WTC11 (cell line): ENCODE data around the gene NHLRC2. TPM values are rescaled to one million over a fixed set of nuclear protein-coding genes. Genes with fewer than 3 reads are reported as not detected.

Experiments
- ATAC-seq: fragments of 200-7000 bp; cut with Tn5 transposase; 2 replicates; pipeline ENCODE4 v1.10.0; 2021; ENCODE audit warnings: mild to moderate bottlenecking, moderate library complexity
- CTCF ChIA-PET: fragments of 300-600 bp; sonication (Branson Sonifier 250); formaldehyde crosslinking; loops from one replicate; lab custom pipeline; 2021; ENCODE audit warnings: antibody characterized with exemption; lab: Charles Lee
- POLR2A ChIA-PET: fragments of 350-600 bp; sonication (Branson Sonifier 250); formaldehyde crosslinking; loops from one replicate; lab custom pipeline; 2021; ENCODE audit warnings: antibody characterized with exemption; lab: Charles Lee
- DNase-seq: peaks from one replicate; pipeline ENCODE4 v3.0.0; 2021; ENCODE audit warnings: low spot score
- H3K27ac Mint-ChIP-seq: 2 replicates; pipeline ENCODE4 v1.8.0; 2021; ENCODE audit warnings: mixed read lengths
- H3K27me3 Mint-ChIP-seq: 2 replicates; pipeline ENCODE4 v1.8.0; 2021; ENCODE audit warnings: low read depth, mild to moderate bottlenecking, moderate library complexity, mixed read lengths
- H3K36me3 Mint-ChIP-seq: 2 replicates; pipeline ENCODE4 v1.8.0; 2021; ENCODE audit warnings: mixed read lengths
- H3K4me1 Mint-ChIP-seq: 2 replicates; pipeline ENCODE4 v1.8.0; 2022; ENCODE audit warnings: mixed read lengths
- H3K4me3 Mint-ChIP-seq: 2 replicates; pipeline ENCODE4 v1.8.0; 2021; ENCODE audit warnings: mild to moderate bottlenecking, moderate library complexity, mixed read lengths
- H3K9me3 Mint-ChIP-seq: 2 replicates; pipeline ENCODE4 v1.8.0; 2021; ENCODE audit warnings: mixed read lengths
- EMX1 ChIP-seq: fragments of 250-450 bp; sonication (Bioruptor Pico); IDR thresholded peaks from 2 replicates; pipeline ENCODE4 v1.8.0; 2021; ENCODE audit warnings: mild to moderate bottlenecking
- FOXK1 ChIP-seq: sonication (generic); formaldehyde crosslinking; IDR thresholded peaks from 2 replicates; pipeline ENCODE4 v1.8.0; 2022; ENCODE audit warnings: mild to moderate bottlenecking, moderate library complexity, missing genetic modification reagents
- HMGA2 ChIP-seq: fragments of 250-450 bp; sonication (Bioruptor Pico); IDR thresholded peaks from 2 replicates; pipeline ENCODE4 v1.4.0; 2021; ENCODE audit warnings: mild to moderate bottlenecking, moderate library complexity
- JAZF1 ChIP-seq: fragments of 250-450 bp; sonication (Bioruptor Pico); IDR thresholded peaks from 2 replicates; pipeline ENCODE4 v1.9.0; 2021; ENCODE audit warnings: moderate library complexity, mild to moderate bottlenecking, inconsistent platforms
- NFATC4 ChIP-seq: fragments of 250-450 bp; sonication (Bioruptor Pico); IDR thresholded peaks from 2 replicates; pipeline ENCODE4 v1.9.0; 2021; ENCODE audit warnings: mild to moderate bottlenecking
- NR2C2 ChIP-seq: sonication (generic); formaldehyde crosslinking; IDR thresholded peaks from 2 replicates; pipeline ENCODE4 v1.8.0; 2022; ENCODE audit warnings: mild to moderate bottlenecking, missing genetic modification reagents
- NR3C1 ChIP-seq: sonication (generic); formaldehyde crosslinking; conservative IDR thresholded peaks from 2 replicates; pipeline ENCODE4 v1.8.1; 2023; ENCODE audit warnings: low read depth, mild to moderate bottlenecking, missing genetic modification reagents
- OVOL2 ChIP-seq: fragments of 250-450 bp; sonication (Bioruptor Pico); IDR thresholded peaks from 2 replicates; pipeline ENCODE4 v1.9.0; 2021; ENCODE audit warnings: mild to moderate bottlenecking, borderline replicate concordance
- RORB ChIP-seq: fragments of 250-450 bp; sonication (Bioruptor Pico); IDR thresholded peaks from 2 replicates; pipeline ENCODE4 v1.9.0; 2021; ENCODE audit warnings: mild to moderate bottlenecking
- SMAD4 ChIP-seq: sonication (generic); formaldehyde crosslinking; IDR thresholded peaks from 2 replicates; pipeline ENCODE4 v1.8.0; 2022; ENCODE audit warnings: mild to moderate bottlenecking, missing genetic modification reagents
- ZNF317 ChIP-seq: sonication (generic); formaldehyde crosslinking; IDR thresholded peaks from 2 replicates; pipeline ENCODE4 v1.8.1; 2023; ENCODE audit warnings: low read depth, mild to moderate bottlenecking, moderate library complexity, missing genetic modification reagents, borderline replicate concordance
- total RNA-seq: library from RNA; stranded (reverse); gene quantifications from 3 replicates; pipeline ENCODE4 v1.2.3, GENCODE V29; 2021
- TF ChIP-seq, protein P1 (sequence below): sonication (generic); formaldehyde crosslinking; IDR thresholded peaks from 2 replicates; pipeline ENCODE4 v1.8.0; 2023; ENCODE audit warnings: missing genetic modification reagents, mild to moderate bottlenecking, borderline replicate concordance
- TF ChIP-seq, protein P2 (sequence below): sonication (generic); formaldehyde crosslinking; IDR thresholded peaks from 2 replicates; pipeline ENCODE4 v1.8.1; 2023; ENCODE audit warnings: mild to moderate bottlenecking, missing genetic modification reagents
- TF ChIP-seq, protein P3 (sequence below): fragments of 250-450 bp; sonication (Bioruptor Pico); conservative IDR thresholded peaks from 2 replicates; pipeline ENCODE4 v1.9.0; 2021; ENCODE audit warnings: mild to moderate bottlenecking
- TF ChIP-seq, protein P4 (sequence below): sonication (generic); formaldehyde crosslinking; IDR thresholded peaks from 2 replicates; pipeline ENCODE4 v1.8.1; 2022; ENCODE audit warnings: missing genetic modification reagents, borderline replicate concordance
- TF ChIP-seq, protein P5 (sequence below): fragments of 200-600 bp; IDR thresholded peaks from 2 replicates; pipeline ENCODE4 v1.8.0; 2022; ENCODE audit warnings: antibody characterized with exemption
- TF ChIP-seq, protein P6 (sequence below): sonication (generic); formaldehyde crosslinking; IDR thresholded peaks from 2 replicates; pipeline ENCODE4 v1.8.1; 2023; ENCODE audit warnings: mild to moderate bottlenecking, missing genetic modification reagents
- TF ChIP-seq, protein P7 (sequence below): sonication (generic); formaldehyde crosslinking; IDR thresholded peaks from 2 replicates; pipeline ENCODE4 v1.8.1; 2022; ENCODE audit warnings: mild to moderate bottlenecking, moderate library complexity, missing genetic modification reagents
- TF ChIP-seq, protein P8 (sequence below): fragments of 250-450 bp; sonication (Bioruptor Pico); IDR thresholded peaks from 2 replicates; pipeline ENCODE4 v2.1.2; 2022; ENCODE audit warnings: mild to moderate bottlenecking, moderate library complexity

Gene NHLRC2
- total RNA-seq, 1 experiment from 2014 or later = 37.9 TPM

DNA sequence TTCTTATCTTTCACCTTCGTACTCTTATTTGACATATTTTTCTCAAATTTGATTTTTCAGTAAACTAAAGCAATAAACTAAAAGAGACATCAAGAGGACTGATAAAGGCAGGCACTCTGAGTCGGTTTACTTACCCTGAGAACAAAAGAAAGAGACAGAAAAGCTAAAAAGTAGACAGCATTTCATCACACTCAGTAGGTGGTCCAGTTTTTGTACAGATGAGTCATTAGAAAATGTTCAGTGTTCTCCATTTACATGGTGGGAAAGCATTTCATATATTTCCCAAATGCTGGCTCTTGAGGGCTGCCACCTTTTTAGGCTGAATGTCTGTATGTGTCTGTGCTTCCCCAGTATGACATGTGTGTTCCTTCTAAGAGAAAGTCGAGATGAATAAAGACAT lies 52.7 kb downstream of the NHLRC2 start (continued):
- TF ChIP-seq, protein P1, sequence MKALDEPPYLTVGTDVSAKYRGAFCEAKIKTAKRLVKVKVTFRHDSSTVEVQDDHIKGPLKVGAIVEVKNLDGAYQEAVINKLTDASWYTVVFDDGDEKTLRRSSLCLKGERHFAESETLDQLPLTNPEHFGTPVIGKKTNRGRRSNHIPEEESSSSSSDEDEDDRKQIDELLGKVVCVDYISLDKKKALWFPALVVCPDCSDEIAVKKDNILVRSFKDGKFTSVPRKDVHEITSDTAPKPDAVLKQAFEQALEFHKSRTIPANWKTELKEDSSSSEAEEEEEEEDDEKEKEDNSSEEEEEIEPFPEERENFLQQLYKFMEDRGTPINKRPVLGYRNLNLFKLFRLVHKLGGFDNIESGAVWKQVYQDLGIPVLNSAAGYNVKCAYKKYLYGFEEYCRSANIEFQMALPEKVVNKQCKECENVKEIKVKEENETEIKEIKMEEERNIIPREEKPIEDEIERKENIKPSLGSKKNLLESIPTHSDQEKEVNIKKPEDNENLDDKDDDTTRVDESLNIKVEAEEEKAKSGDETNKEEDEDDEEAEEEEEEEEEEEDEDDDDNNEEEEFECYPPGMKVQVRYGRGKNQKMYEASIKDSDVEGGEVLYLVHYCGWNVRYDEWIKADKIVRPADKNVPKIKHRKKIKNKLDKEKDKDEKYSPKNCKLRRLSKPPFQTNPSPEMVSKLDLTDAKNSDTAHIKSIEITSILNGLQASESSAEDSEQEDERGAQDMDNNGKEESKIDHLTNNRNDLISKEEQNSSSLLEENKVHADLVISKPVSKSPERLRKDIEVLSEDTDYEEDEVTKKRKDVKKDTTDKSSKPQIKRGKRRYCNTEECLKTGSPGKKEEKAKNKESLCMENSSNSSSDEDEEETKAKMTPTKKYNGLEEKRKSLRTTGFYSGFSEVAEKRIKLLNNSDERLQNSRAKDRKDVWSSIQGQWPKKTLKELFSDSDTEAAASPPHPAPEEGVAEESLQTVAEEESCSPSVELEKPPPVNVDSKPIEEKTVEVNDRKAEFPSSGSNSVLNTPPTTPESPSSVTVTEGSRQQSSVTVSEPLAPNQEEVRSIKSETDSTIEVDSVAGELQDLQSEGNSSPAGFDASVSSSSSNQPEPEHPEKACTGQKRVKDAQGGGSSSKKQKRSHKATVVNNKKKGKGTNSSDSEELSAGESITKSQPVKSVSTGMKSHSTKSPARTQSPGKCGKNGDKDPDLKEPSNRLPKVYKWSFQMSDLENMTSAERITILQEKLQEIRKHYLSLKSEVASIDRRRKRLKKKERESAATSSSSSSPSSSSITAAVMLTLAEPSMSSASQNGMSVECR = no peak
- TF ChIP-seq ZNF317 (CRISPR knock-in tag) (no peak), EMX1 (CRISPR knock-in tag) (no peak)
- TF ChIP-seq, protein P2, sequence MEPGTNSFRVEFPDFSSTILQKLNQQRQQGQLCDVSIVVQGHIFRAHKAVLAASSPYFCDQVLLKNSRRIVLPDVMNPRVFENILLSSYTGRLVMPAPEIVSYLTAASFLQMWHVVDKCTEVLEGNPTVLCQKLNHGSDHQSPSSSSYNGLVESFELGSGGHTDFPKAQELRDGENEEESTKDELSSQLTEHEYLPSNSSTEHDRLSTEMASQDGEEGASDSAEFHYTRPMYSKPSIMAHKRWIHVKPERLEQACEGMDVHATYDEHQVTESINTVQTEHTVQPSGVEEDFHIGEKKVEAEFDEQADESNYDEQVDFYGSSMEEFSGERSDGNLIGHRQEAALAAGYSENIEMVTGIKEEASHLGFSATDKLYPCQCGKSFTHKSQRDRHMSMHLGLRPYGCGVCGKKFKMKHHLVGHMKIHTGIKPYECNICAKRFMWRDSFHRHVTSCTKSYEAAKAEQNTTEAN (CRISPR knock-in tag) = no peak
- TF ChIP-seq, protein P3, sequence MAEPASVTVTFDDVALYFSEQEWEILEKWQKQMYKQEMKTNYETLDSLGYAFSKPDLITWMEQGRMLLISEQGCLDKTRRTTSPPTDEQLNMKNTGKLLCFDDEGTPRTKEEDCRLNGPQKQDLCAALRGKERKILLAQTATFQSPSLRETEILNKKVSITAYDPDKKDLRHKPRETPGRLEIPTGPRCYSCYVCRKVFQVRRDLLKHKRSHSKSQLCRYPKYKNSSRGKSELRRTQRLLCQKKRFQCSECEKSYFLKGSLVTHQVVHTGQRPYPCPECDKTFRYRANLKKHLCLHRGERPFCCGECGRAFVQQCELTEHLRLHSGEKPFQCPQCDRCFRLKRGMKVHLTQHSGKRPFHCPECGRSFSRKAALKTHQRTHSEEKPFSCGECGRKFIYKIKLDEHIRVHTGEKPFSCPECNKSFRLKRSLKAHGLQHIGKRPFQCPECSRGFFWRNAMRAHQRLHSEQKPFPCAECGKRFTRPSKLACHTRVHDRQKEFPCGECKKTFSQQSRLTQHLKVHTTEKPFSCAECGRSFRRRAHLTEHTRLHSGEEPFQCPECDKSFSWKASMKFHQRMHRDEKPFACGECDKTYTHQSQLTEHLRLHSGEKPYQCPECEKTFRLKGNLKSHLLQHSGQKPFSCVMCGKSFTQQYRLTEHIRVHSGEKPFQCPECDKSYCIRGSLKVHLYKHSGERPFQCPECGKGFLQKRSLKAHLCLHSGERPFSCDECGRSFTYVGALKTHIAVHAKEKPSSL (CRISPR knock-in tag) = no peak

DNA sequence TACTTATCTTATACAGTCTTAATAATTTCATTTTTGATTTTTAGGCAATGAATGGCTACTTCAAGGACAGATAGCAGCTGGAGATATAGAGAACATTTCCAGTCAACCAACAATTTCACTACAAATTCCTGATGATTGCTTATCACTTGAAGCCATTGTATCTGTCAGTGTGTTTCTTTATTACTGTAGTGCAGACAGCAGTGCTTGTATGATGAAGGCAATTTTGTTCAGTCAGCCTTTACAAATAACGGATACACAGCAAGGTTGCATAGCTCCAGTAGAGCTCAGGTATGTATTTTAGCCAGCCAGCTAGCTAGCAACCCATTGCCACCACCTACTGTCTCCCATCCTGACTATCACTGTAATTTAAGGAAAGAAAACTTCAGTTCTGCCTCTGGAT lies 53.8 kb downstream of the NHLRC2 start:
- CTCF ChIA-PET = no interaction called here
- DNase-seq = no peak
- no peak overlapping the region for H3K4me3 Mint-ChIP-seq
- no peaks in the 10 kb centered on the region for H3K4me1 Mint-ChIP-seq
- TF ChIP-seq, protein P4, sequence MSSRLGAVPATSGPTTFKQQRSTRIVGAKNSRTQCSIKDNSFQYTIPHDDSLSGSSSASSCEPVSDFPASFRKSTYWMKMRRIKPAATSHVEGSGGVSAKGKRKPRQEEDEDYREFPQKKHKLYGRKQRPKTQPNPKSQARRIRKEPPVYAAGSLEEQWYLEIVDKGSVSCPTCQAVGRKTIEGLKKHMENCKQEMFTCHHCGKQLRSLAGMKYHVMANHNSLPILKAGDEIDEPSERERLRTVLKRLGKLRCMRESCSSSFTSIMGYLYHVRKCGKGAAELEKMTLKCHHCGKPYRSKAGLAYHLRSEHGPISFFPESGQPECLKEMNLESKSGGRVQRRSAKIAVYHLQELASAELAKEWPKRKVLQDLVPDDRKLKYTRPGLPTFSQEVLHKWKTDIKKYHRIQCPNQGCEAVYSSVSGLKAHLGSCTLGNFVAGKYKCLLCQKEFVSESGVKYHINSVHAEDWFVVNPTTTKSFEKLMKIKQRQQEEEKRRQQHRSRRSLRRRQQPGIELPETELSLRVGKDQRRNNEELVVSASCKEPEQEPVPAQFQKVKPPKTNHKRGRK = no peak
- TF ChIP-seq NR3C1 (CRISPR knock-in tag) (no peak), HMGA2 (CRISPR knock-in tag) (no peak), OVOL2 (CRISPR knock-in tag) (no peak), NR2C2 (CRISPR knock-in tag) (no peak)
- no peak overlapping the region for H3K27ac Mint-ChIP-seq
- H3K27me3 Mint-ChIP-seq = no peaks in the 10 kb centered on the region
- POLR2A ChIA-PET = no interaction called here
- H3K9me3 Mint-ChIP-seq = no peaks in the 10 kb centered on the region
- H3K36me3 Mint-ChIP-seq = peaks cover 34% of the 10 kb centered on the region
- no peak for ATAC-seq

DNA sequence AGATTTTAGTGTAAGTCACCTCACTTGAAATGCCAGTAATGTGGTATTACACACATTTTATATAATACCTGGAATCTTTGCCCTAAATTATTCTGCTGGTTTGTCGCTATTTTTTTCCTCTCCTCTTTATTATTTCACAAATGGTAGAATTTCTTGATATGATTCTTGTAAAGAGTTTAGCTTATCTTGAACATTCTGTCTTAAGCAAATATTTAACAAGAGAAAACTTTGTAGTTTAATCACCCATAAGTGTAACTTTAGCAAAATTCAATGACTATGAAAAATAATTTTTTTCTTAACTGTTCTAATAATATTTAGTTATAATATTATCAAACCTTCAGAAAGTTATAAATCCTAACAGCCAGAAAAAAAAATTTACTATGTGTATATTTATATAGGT lies 56.7 kb downstream of the NHLRC2 start:
- Mint-ChIP-seq H3K9me3 (no peaks in the 10 kb centered on the region), H3K36me3 (peaks cover 10% of the 10 kb centered on the region)
- no peak for DNase-seq
- POLR2A ChIA-PET = no interaction called here
- no peak for TF ChIP-seq SMAD4 (CRISPR knock-in tag)
- no peak for TF ChIP-seq NR3C1 (CRISPR knock-in tag)
- no peak for TF ChIP-seq RORB (CRISPR knock-in tag)
- no peak for TF ChIP-seq JAZF1 (CRISPR knock-in tag)
- TF ChIP-seq, protein P5, sequence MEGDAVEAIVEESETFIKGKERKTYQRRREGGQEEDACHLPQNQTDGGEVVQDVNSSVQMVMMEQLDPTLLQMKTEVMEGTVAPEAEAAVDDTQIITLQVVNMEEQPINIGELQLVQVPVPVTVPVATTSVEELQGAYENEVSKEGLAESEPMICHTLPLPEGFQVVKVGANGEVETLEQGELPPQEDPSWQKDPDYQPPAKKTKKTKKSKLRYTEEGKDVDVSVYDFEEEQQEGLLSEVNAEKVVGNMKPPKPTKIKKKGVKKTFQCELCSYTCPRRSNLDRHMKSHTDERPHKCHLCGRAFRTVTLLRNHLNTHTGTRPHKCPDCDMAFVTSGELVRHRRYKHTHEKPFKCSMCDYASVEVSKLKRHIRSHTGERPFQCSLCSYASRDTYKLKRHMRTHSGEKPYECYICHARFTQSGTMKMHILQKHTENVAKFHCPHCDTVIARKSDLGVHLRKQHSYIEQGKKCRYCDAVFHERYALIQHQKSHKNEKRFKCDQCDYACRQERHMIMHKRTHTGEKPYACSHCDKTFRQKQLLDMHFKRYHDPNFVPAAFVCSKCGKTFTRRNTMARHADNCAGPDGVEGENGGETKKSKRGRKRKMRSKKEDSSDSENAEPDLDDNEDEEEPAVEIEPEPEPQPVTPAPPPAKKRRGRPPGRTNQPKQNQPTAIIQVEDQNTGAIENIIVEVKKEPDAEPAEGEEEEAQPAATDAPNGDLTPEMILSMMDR = no peak
- TF ChIP-seq, protein P6, sequence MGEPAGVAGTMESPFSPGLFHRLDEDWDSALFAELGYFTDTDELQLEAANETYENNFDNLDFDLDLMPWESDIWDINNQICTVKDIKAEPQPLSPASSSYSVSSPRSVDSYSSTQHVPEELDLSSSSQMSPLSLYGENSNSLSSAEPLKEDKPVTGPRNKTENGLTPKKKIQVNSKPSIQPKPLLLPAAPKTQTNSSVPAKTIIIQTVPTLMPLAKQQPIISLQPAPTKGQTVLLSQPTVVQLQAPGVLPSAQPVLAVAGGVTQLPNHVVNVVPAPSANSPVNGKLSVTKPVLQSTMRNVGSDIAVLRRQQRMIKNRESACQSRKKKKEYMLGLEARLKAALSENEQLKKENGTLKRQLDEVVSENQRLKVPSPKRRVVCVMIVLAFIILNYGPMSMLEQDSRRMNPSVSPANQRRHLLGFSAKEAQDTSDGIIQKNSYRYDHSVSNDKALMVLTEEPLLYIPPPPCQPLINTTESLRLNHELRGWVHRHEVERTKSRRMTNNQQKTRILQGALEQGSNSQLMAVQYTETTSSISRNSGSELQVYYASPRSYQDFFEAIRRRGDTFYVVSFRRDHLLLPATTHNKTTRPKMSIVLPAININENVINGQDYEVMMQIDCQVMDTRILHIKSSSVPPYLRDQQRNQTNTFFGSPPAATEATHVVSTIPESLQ = no peak
- TF ChIP-seq FOXK1 = no peak
- TF ChIP-seq, protein P7, sequence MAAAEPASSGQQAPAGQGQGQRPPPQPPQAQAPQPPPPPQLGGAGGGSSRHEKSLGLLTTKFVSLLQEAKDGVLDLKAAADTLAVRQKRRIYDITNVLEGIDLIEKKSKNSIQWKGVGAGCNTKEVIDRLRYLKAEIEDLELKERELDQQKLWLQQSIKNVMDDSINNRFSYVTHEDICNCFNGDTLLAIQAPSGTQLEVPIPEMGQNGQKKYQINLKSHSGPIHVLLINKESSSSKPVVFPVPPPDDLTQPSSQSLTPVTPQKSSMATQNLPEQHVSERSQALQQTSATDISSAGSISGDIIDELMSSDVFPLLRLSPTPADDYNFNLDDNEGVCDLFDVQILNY = no peak
- TF ChIP-seq, protein P8, sequence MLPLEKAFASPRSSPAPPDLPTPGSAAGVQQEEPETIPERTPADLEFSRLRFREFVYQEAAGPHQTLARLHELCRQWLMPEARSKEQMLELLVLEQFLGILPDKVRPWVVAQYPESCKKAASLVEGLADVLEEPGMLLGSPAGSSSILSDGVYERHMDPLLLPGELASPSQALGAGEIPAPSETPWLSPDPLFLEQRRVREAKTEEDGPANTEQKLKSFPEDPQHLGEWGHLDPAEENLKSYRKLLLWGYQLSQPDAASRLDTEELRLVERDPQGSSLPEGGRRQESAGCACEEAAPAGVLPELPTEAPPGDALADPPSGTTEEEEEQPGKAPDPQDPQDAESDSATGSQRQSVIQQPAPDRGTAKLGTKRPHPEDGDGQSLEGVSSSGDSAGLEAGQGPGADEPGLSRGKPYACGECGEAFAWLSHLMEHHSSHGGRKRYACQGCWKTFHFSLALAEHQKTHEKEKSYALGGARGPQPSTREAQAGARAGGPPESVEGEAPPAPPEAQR = no peak
- no peak for TF ChIP-seq NFATC4 (CRISPR knock-in tag)
- TF ChIP-seq, all 79 proteins: peak for 0
- ATAC-seq = no peak
- H3K4me3 Mint-ChIP-seq = no peak overlapping the region
- H3K4me1 Mint-ChIP-seq = no peaks in the 10 kb centered on the region
- CTCF ChIA-PET = no interaction called here
- no peak overlapping the region for H3K27ac Mint-ChIP-seq
- no peaks in the 10 kb centered on the region for H3K27me3 Mint-ChIP-seq
